ENCODE results near the gene CCDC112.

GRCh38 chr5:115306011-115306536, 9.6 kb upstream of the CCDC112 start:
- TF ChIP-seq CTCF (optimal IDR thresholded peaks at IDR 0.05 in 1 of 3, IDR thresholded peaks at IDR 0.05 in 1 of 3, conservative IDR thresholded peaks at IDR 0.05 in 1 of 3; ENCODE audit: extremely low read depth in 1 of 3, insufficient read depth in 2 of 3, low read length in 3 of 3) (no peak), EZH2 (IDR thresholded peaks at IDR 0.05; ENCODE audit: low read length) (no peak)

Measured in keratinocyte (primary cell).